Fibroblast of skin of abdomen (primary cell): Measurements from ENCODE around the gene OXTR. TPM values are rescaled to one million over a fixed set of nuclear protein-coding genes. Genes with fewer than 3 reads are reported as not detected.

Experiments used
- DNase-seq: peaks from one replicate; pipeline ENCODE4 v3.0.0-alpha.2; 2013
- polyA plus RNA-seq, 2 experiments: library from polyadenylated mRNA; unstranded; fragments of 120-200 nt; gene quantifications; one replicate each; pipeline ENCODE4 v1.2.1, GENCODE V29; 2013; ENCODE audit not compliant: insufficient read length in 2 of 2

The OXTR gene
- polyA plus RNA-seq (2013, experiment 1 of 2; ENCODE audit: insufficient read length), result 52.2 TPM
- polyA plus RNA-seq (2013, experiment 2 of 2; ENCODE audit: insufficient read length), result 54.4 TPM

DNA sequence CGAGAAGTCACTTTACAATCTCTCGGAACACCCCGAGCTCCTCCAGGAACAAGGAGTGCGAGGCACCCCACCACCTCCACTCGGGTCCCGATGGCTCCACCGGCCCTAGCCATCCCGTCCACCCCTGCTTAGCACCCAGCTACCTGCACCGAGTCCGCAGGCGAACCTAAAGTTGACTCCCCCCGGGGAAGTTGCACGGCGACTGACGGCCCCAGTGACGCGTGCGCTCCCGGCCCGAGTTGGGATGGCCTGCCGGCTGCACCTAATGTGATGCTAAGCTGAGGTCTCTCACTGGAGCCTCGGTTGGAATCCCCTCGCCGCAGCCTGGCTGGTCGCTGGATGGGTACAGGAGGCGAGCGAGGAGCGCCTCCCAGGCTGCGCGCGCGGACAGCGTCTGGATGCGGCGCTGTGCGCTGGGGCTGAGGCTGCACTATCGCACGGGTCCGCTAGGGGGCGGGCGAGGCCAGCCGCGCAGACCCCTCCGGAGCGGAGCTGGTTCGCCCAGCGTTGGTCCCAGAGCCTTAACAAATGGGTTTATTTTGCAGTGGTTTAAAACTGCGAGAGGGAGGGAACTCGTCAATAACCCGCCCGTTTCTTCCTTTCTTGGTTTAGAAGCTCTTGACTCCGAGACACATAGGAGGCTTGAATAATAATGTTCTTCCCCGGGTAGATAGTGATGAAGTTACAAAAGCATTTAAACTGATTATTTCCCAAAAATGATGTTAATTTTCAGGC is at the start of gene OXTR:
OXTR (minus strand) TSS at position 526 of the 735 bp plus-strand sequence. CDS start 1,426 bp downstream, outside the sequence.
- DNase-seq, result peak; percentile 86

DNA sequence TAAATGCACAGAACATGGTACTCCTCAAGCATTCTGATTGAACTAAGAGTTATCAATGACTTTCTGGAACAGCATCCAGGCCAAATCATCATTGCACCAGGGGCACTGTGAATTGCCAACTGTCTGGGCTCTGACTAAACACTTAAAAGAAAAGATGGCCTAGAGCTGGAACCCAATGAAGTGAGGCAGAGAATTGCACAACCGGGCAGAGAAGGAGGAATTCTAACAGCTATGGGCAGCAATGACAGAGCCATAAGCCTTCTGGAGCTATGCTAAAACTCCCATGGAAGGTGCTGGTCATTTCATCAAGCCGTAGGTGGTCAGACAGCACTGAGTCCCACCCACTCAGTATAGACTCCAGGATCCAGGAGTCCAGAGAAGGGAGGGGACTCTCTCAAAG is 48.1 kb upstream of the OXTR start:
- no peak for DNase-seq

DNA sequence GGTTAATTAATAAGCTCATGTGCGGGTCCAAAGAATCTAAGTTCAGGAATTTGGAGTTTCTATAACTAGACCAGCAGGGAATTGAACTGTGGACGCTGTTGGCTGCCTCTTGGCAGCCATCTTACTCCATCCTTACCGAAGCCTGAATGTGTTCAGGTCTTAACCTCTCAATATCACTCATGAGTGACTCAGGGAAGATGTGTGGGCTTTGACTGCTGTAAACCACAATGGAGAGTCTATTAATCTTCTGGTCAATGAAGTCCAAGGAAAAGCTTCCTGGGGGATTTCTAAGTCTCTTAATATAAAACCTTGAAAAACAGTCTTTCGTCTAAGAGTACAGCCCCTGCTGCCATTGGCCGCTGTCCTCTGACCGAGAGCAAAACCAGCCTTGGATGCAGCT is 46.7 kb upstream of the OXTR start:
- peak; percentile 13 for DNase-seq

DNA sequence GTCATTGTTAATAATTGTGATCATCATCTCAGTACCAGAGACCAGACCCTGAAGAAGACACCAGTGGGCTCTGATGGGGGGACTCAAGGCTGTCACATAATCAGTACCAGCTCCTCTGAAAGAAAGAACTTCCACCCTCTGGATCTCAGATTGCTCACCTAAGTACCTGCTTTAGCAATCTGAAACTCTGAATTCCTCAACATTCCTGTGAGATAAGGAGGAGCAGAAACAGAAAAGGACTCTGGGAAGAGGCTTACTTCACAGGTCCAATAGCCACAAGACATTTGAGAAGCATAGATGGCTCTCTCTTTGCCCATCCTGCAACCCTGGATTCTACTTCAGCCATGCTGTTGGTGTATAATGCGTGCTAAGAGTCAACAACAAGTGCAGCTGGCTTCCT is 44.0 kb upstream of the OXTR start:
- DNase-seq, result no peak

DNA sequence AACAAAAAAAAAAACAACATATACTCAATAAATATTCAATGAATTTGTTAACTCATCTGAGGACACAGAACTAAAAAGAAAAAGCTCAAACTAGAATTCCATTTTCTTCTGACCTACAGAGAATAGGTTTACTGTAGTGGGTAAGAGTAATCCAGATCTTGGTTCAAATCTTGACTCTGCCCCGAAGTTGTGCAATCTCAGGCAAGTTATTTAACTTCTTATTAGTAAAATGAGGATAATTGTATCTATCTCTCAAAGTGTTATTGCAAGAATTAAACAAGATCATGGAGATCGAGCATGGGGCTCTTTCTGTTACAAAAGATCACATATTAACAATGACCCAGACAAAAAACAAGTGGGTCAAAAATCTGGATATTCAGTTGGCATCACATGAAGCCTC is 41.1 kb upstream of the OXTR start:
- no peak for DNase-seq

DNA sequence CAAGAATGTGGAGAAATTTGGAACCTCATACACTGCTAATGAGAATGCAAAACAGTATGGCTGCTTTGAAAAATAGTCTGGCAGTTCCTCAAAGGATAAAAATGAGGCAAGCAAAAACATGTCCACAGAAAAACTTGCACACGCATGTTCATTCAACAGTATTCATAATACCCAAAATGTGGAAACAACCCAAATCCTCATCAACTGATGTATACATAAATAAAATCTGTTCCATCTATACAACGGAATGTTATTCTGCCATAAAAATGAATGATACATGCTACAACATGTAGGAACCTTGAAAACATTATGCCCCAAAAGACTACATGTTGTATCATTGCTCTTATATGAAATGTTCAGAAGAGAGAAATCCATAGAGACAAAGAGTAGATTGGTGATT is 36.4 kb upstream of the OXTR start:
- DNase-seq, result no peak

DNA sequence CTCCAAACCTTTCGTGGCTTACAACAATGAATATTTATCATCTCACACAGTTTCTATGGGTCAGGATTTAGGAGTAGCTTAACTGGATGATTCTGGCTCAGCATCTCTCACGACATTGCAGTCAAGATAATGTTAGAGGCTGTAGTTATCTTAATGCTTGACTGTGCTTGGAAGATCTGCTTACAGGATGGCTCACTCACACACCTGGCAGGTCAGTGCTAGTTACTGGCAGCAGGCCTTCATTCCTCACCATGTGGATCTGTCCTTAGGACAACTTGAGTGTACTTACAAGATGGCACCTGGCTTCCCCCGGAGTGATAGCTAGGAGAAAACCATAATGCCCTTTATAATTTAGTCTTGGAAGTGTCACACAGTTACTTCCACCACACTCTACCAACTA is 32.8 kb upstream of the OXTR start:
- no peak for DNase-seq

DNA sequence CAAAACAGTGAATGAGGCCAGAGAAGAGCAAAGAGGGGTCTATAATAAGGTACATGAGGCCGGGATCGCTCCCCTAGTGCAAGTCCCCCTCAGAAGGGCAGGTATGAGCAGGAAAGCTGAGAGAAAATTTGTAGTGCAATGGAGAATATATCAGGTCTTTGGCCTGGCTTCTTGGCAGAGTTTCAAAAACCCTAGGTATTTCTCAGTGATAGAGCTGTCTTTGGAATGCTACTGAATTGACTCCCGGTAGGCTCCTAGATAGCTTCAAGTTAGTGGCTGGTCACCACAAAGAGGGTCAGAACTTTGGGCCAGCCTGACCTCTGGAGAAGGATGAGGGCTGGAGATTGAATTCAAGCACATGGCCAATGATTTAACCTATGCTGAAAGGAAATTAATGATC is 30.6 kb upstream of the OXTR start:
- peak; percentile 32 for DNase-seq

DNA sequence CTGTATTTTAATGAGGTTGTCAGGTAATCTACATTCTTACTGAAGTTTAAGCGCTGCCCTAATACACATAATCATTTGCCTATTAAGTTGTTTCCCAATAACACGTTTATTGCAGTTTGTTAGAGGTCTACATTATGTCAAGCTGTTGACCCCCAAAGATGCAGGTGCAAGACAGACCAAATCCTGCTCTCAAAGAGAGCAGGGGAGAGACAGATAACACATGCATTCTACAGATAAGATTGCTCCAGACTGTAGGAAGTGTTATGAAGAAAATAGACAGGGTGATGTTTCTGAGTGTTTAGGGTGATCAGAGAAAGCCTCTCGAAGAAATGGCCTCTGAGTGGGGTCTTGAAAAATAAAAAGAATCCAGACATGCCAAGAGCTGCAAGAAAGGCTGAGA is 24.8 kb upstream of the OXTR start:
- DNase-seq, result no peak

DNA sequence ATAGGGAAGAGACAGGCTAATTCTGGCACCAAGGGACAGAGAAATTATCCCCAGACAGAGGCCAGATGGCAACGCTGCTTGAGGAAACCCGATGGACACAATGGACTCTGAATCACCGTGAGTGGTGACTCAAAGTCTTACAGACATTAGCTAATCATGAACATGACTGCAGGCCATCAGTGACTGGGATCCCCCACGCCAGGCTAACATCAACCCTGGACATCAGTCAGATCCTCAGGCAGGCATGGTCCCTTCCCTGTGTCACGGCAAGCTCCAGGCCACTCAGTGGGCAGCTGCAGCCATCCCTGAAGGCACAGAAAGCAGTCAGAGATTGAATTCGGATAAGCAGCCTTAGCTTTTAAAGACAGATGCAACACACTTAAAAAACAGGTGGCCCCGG is 23.8 kb upstream of the OXTR start:
- peak; percentile 50 for DNase-seq

DNA sequence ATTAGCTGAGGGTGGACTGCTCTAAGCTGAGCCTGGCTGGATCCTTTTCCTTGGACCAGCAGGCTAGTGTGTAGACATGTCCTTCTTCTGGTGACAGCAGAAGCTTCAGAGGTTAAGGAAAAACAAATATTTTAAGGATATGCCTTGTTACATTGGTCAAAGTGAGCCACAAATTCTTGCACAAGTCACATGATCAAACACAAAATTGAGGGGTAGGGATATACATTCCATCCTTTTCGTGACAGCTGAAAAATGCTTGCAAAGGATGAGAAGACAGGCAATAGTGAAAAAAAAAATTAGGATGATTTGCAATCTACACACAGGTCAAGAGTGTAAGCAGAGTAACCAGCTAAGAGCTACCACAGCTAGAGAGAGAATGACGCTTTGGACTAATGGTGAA is 21.1 kb upstream of the OXTR start:
- no peak for DNase-seq

DNA sequence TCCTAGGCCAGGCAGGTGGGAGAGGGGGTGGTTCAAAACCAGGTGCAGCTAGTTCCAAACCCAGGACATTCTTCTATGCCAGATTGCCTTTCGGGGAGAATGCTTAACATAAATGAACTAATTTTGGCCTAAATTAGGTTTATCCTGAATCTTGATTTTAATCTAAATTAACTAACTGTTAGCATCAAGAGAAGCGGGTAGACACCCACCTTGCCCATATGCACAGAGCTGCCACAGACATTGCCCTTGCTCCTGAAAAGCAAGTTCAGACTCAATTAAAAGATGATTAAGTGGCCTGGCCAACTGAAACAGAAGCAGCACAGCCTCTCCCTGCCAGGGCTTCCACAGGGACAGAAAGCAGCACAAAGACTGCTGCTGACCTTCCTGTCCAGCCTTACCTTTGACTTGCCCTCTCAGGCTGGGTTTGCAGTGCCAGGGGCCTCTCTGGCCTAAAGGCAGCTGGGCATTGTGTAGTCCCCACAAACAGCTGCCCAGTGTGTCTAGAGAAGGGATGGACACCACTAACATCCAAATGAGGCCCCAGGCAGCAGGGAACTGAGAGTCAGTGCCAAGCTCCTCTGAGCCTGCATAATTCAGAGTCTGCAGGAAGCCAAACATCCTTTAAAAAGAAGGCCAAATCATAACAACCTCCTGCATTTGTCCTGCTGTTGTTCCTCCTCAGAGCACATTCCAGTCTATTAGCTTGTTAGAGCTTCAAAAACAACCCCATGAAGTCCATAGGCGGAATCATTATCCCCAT is 15.4 kb upstream of the OXTR start:
- DNase-seq, result no peak

DNA sequence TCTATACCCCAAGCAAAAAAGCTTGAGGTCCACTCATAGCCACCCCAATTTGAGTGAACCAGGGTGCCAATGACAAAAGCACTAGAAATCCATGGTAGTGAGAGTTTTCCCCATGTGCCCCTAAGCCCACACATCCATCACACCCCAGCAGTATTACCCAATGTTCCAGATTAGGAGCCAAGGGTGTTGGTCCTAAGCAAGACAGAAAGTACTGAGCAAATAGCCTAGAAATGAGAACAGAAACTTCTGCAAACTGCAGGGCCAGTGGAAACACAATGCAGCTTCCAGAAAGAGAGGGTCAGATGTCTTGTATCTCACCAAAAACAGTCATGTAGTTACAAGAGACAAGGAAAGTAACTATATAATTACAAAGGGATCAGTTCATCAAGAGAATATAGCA is 10.9 kb upstream of the OXTR start:
- no peak for DNase-seq

DNA sequence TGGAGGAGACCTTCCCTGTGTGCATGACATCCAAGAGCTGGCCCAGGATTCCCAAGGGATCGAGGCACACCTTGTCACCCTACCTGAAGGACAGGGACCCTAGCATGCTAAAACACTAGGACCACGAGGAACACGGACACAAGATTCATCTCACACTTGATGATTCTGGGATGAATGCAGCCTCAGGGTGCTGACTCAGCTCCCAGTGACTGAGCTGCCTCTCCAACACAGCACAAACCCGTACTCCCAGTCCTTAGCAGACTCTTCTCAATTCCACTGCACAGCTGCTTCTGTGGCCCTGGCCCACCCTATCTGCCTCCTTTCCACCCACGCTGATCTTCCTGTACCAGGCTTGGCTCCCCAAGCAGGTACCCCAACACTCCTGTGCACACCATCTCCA is 9.1 kb upstream of the OXTR start:
- no peak for DNase-seq

DNA sequence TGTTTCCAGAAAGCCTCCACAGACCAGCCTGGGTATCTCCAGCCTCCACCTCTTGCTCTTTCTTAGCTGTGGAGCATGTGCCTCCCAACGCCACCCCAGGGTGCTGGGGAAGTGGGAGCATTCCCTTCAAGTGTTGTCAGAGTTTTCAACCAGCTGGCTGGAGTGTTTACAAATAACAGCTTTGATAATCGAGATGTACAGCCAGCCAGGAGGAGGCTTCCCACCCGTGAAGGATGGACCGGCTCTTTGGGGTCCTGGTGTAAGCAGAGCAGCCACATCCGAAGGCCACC is 8.5 kb upstream of the OXTR start:
- no peak for DNase-seq

DNA sequence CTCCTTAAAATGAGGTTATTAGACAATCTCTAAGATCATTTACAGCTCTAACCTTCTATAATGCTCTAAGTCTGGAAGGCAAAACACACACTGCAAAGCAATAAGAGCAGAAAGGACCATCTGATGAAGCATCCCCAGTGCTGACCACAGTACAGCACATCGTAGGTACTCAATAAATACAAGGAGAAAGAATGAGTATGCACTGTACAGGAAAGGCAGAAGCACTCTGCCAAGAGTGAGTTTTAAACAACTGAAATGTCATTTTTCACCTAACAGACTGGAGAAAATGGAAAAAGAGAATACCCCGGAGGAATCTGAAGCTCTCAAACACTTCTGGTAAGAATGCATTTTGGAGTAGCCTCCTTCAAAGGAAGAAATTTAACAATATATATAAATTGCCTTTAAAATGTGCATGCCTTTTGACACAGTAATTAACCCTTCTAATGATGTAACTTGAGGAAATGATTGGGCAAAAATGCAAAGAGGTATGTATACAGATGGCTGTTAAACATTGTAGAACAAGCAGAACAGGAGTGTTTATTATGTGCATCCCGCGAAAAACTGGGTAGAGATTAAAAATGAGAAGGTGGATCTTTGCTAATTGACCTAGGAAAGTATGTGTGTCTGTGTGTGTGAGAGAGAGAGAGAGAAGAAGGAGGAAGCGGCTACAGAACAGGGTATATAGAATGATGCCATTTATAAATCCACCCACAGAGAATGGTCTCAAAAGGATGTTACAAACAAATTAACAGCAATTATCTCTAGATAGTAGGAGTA is 8.0 kb upstream of the OXTR start:
- DNase-seq, result no peak

DNA sequence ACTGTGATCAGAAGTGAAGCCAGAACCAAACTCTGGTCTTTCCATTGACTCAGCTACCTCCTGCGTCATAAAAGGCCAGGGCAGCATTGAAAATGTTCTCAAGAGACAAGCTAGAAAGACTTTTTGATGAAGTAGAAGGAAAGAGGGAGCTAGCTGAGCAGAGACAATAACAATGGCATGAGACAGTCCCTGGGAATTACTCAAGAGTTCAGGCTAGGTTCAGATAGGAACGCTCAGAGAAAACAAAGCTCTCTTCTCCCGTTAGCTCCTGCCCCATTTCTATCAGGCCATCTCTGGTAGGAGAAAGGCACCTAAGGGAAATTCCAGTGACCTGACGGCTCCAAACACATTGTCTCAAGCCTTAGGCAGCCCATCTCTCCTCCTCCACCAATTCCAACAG is 7.0 kb upstream of the OXTR start:
- peak; percentile 78 for DNase-seq

DNA sequence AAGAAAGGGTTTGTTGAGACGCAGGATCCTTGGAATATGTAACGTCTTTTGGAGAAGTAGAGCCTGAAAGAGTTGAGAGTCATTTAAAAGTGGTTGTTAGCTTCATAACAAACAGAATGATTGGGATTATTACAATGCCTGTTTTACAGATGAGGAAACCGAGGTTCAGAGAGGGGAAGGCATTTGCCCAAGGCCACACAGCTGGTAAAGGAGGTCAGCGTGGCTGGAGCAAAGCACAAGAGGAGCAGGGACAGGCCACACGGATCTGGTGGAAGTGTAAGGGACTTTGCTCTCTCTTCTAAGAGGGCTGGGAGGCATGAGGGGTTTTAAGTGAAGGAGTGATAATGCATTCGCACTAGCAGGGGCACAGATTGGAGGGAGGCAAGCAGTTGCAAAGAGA is 6.2 kb upstream of the OXTR start:
- DNase-seq, result no peak

DNA sequence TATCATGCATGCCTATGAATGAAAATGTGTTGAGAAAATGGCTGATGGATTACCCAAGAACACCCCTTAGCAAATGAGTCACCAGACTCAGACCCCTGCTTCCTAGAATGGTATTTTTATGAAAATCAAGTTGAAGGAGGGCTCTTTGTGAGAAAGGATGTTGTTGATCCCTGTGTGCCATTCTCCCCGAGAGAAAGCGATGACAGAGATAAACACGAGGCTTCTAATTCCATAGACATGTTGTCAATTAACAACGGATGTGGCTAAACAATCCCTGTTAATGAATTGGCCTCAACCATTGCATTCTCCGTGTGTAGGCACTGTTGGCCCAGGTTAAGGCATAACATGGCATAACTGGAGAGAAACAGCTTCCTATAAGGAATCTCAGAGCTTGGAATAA is 5.8 kb upstream of the OXTR start:
- peak; percentile 48 for DNase-seq

DNA sequence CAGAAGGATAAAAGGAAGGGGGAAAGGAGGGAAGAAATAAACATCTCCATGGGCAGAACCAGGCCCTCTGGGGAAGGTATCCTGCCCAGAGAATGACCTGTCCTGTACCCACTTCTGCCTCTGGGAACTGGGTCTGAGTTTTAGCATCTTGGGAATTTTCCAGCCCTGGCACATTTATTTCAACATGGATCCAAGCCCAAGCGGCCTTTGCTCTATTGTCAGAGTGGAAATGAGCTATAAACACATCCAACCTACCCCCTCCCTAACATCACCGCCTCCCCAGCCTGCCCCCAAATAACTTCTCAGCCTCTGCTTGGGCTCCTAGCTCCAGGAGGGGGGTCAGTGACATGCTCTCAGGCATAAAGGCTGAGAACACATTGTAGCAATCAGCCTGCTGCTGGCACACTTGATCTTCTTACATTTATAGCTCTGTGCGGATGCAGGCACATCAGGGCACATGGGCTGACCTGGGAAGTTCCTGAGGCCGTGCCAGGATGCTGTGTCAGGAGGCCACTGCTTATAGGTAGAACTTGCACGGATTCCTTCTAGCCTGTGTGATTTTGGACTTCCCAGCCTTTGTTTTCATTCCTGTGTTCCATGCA is 4.6 kb upstream of the OXTR start:
- DNase-seq, result no peak

DNA sequence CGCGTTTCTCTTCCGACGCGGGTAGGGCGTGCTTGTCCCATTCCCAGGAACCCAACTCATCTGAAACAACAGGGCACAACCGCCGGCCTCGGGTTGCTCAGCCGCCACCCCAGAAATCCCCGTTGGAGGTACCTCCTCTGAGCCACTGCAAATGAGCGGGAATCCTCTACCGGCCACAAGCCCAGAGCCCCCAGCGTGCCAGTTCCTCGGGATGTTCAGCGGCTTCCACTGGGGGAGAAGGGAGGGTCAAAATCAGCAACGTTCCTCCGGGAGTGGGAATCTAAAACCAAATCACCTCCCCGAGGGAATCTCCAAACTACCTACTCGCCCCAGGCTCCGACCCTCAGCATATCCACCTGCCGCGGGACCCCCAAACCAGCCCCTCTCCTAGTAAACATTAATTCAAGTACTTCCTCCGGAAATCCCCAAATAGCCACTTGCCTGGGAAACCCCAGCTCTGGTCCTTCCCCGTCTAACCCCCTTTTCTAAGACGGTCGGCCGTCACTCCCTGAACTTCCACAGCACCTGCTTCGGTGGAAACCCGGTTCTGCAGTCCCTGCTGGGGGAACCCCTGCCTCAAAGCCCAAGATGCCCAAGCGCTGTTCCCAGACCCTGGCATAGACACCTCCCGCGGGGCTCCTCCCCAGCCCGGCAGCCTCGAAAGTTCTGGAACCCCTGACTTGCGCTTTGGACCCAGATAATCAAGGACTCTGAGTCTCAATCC is 887 bp downstream of the OXTR start:
- no peak for DNase-seq

DNA sequence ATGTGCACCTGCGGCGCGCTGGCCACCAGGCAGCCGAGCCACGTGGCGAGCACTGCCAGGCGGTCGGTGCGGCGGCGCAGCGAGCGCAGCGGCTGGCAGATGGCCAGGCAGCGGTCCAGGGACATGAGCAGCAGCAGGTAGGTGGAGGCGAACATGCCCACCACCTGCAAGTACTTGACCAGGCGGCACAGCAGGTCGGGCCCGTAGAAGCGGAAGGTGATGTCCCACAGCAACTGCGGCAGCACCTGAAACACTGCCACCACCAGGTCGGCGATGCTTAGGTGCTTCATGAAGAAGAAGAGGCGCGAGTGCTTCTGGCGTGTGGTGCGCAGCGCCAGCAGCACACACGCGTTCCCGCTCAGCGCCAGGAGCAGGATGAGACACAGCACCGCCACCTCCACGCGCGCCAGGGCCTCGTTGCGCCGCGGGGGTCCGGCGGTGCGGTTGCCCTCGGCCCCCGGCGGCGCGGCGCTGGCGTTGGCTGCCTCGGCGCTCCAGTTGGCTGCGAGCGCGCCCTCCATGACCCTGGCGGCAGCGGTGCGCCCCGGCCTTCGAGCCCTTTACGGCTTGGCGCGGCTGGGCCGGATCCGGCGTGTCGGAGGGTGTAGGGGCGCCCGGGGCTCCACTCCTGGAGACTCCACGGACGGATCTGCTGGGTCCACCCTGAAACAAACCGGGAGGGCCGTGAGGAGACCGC is 1.6 kb downstream of the OXTR start:
- peak; percentile 37 for DNase-seq
